CD4-positive, alpha-beta T cell (primary cell): ENCODE measurements around the gene KIAA0825. TPM values are rescaled to one million over a fixed set of nuclear protein-coding genes. Genes with fewer than 3 reads are reported as not detected.
"Not testable (repeated sequence)": the region's sequence is repeated elsewhere in the genome, so short reads cannot be mapped to it uniquely, and the experiment has no call there.

Experiments used
- ATAC-seq: fragments of 200-7000 bp; cut with Tn5 transposase; one replicate; pipeline ENCODE4 v1.10.0; 2022; ENCODE audit warnings: mild to moderate bottlenecking; ENCODE audit not compliant: poor library complexity
- CTCF ChIA-PET: fragments of 350-600 bp; sonication (Branson Sonifier 250); formaldehyde crosslinking; loops from one replicate; lab custom pipeline; 2021; ENCODE audit warnings: antibody characterized with exemption, inconsistent platforms; lab: Charles Lee
- POLR2A ChIA-PET: fragments of 350-600 bp; sonication (Branson Sonifier 250); formaldehyde crosslinking; loops from one replicate; lab custom pipeline; 2021; ENCODE audit warnings: antibody characterized with exemption, inconsistent platforms; lab: Charles Lee
- DNase-seq, 14 experiments: peaks; one replicate each; pipeline ENCODE4 v3.0.0-alpha.2; 2013 to 2020; ENCODE audit warnings: mixed read lengths in 2 of 14
- H3K27ac ChIP-seq, 2 donors: one replicate each; pipeline versions ENCODE4 v1.5.1 to v1.7.0; 2013; ENCODE audit warnings: low read length in 2 of 2, low read depth in 1 of 2, mild to moderate bottlenecking in 1 of 2
- H3K27me3 ChIP-seq, 2 experiments: 1 replicate in 1 of 2; 2 replicates in 1 of 2; pipeline versions ENCODE4 v1.6.1 to v1.7.0; 2013; ENCODE audit warnings: low read length in 2 of 2, control low read depth in 1 of 2, mild to moderate bottlenecking in 1 of 2, moderate library complexity in 1 of 2; ENCODE audit not compliant: insufficient read depth in 2 of 2, control insufficient read depth in 1 of 2
- H3K36me3 ChIP-seq: one replicate; pipeline ENCODE4 v1.6.1; 2013; ENCODE audit warnings: low read length, control low read depth; ENCODE audit not compliant: insufficient read depth
- H3K4me1 ChIP-seq: one replicate; pipeline ENCODE4 v1.6.1; 2013; ENCODE audit warnings: low read length, control low read depth; ENCODE audit not compliant: insufficient read depth
- H3K4me3 ChIP-seq: one replicate; pipeline ENCODE4 v1.5.1; 2013; ENCODE audit warnings: mild to moderate bottlenecking, low read length, moderate library complexity
- H3K9me3 ChIP-seq, 2 experiments: 1 replicate in 1 of 2; 2 replicates in 1 of 2; pipeline versions ENCODE4 v1.6.1 to v1.7.0; 2013; ENCODE audit warnings: low read length in 2 of 2, mild to moderate bottlenecking in 2 of 2, control low read depth in 1 of 2, moderate library complexity in 1 of 2; ENCODE audit not compliant: control insufficient read depth in 1 of 2, insufficient read depth in 1 of 2
- H3K27ac Mint-ChIP-seq: one replicate; pipeline ENCODE4 v1.8.0; 2020; ENCODE audit warnings: mixed read lengths
- H3K27me3 Mint-ChIP-seq: one replicate; pipeline ENCODE4 v1.8.0; 2021; ENCODE audit warnings: mixed read lengths
- H3K36me3 Mint-ChIP-seq: one replicate; pipeline ENCODE4 v1.8.0; 2021; ENCODE audit warnings: low read depth, mixed read lengths
- H3K4me1 Mint-ChIP-seq: one replicate; pipeline ENCODE4 v1.8.0; 2021; ENCODE audit warnings: low read depth, mixed read lengths
- H3K4me3 Mint-ChIP-seq: one replicate; pipeline ENCODE4 v1.8.0; 2020; ENCODE audit warnings: mild to moderate bottlenecking, mixed read lengths
- H3K9me3 Mint-ChIP-seq: one replicate; pipeline ENCODE4 v1.8.0; 2020; ENCODE audit warnings: mixed read lengths
- CTCF ChIP-seq: fragments of 200-600 bp; IDR thresholded peaks from one replicate; pipeline ENCODE4 v1.8.0; 2022; ENCODE audit warnings: antibody characterized with exemption, mild to moderate bottlenecking
- intact Hi-C, 2 experiments: fragments of 100-400 bp; cut with DNase I in 1 of 2; cut with micrococcal nuclease in 1 of 2; formaldehyde crosslinking; loops; one replicate each; pipeline versions ENCODE4 v1.15.1 to v1.9.0; 2023 to 2025; cut with DNase I, micrococcal nuclease
- total RNA-seq, 174 experiments: library from RNA in 2 of 174; stranded (reverse) in 2 of 174; gene quantifications; one replicate each; pipeline ENCODE4 v1.2.3 and lab custom pipeline; 2021 to 2026

KIAA0825 gene
- total RNA-seq, 2 experiments from 2014 or later, result 1.5 to 1.6 TPM

- Mint-ChIP-seq H3K4me3 (no peak overlapping the region), H3K27ac (no peak overlapping the region), H3K36me3 (no peaks in the 10 kb centered on the region), H3K27me3 (no peaks in the 10 kb centered on the region), H3K9me3 (no peaks in the 10 kb centered on the region), H3K4me1 (no peaks in the 10 kb centered on the region)
- Histone ChIP-seq H3K4me3 (no peak overlapping the region), H3K27me3 (no peaks in the 10 kb centered on the region), H3K27ac (no peak overlapping the region), H3K4me1 (no peaks in the 10 kb centered on the region), H3K36me3 (no peaks in the 10 kb centered on the region), H3K9me3 (no peaks in the 10 kb centered on the region)
- DNase-seq (no peak), ATAC-seq (no peak)
- intact Hi-C loops, result no loop called here
- CTCF ChIA-PET, result no interaction called here
- POLR2A ChIA-PET, result no interaction called here
- TF ChIP-seq CTCF, result no peak
Observed at GRCh38 chr5:94157704-94158539, 460.5 kb downstream of the KIAA0825 start.

GRCh38 chr5:94154672-94155071, 463.7 kb downstream of the KIAA0825 start:
- H3K9me3 Mint-ChIP-seq, result peaks cover 5% of the 10 kb centered on the region
- H3K27me3 ChIP-seq, result no peaks in the 10 kb centered on the region
- no peak overlapping the region for H3K4me3 ChIP-seq
- H3K27ac Mint-ChIP-seq, result no peak overlapping the region
- ChIA-PET CTCF (no interaction called here), POLR2A (no interaction called here)
- no peaks in the 10 kb centered on the region for H3K4me1 Mint-ChIP-seq
- no peaks in the 10 kb centered on the region for H3K36me3 Mint-ChIP-seq
- no peaks in the 10 kb centered on the region for H3K36me3 ChIP-seq
- no peaks in the 10 kb centered on the region for H3K27me3 Mint-ChIP-seq
- H3K27ac ChIP-seq, result no peak overlapping the region
- no peak for DNase-seq
- intact Hi-C loops, result no loop called here
- H3K4me1 ChIP-seq, result no peaks in the 10 kb centered on the region
- no peak for ATAC-seq
- peaks cover 0 to 3% of the 10 kb centered on the region in 2 experiments for H3K9me3 ChIP-seq
- H3K4me3 Mint-ChIP-seq, result no peak overlapping the region
- TF ChIP-seq CTCF, result no peak

GRCh38 chr5:94153736-94154450, 464.5 kb downstream of the KIAA0825 start:
- intact Hi-C loops, result no loop called here

GRCh38 chr5:94143621-94144020, 474.8 kb downstream of the KIAA0825 start:
- CTCF ChIA-PET, DNase-seq, H3K4me1 ChIP-seq, H3K4me3 Mint-ChIP-seq, H3K36me3 ChIP-seq, intact Hi-C loops, H3K27me3 Mint-ChIP-seq, H3K36me3 Mint-ChIP-seq, ATAC-seq, H3K4me3 ChIP-seq, H3K9me3 ChIP-seq, H3K4me1 Mint-ChIP-seq, POLR2A ChIA-PET, H3K27ac Mint-ChIP-seq, H3K27ac ChIP-seq, H3K27me3 ChIP-seq: not testable (repeated sequence)
- H3K9me3 Mint-ChIP-seq, result peaks cover 17% of the 10 kb centered on the region

More at GRCh38 chr5:94153736-94154450, 464.5 kb downstream of the KIAA0825 start:
- no peaks in the 10 kb centered on the region for H3K4me1 Mint-ChIP-seq
- no peaks in the 10 kb centered on the region for H3K36me3 Mint-ChIP-seq
- no peak overlapping the region for H3K27ac Mint-ChIP-seq
- ChIA-PET CTCF (no interaction called here), POLR2A (no interaction called here)
- H3K4me3 ChIP-seq, result no peak overlapping the region
- no peak for ATAC-seq
- no peaks in the 10 kb centered on the region for H3K4me1 ChIP-seq
- no peak for DNase-seq
- no peak for TF ChIP-seq CTCF
- H3K9me3 Mint-ChIP-seq, result peaks cover 5% of the 10 kb centered on the region
- H3K27me3 Mint-ChIP-seq, result no peaks in the 10 kb centered on the region
- peaks cover 0 to 3% of the 10 kb centered on the region in 2 experiments for H3K9me3 ChIP-seq
- H3K4me3 Mint-ChIP-seq, result no peak overlapping the region
- no peak overlapping the region for H3K27ac ChIP-seq
- H3K36me3 ChIP-seq, result no peaks in the 10 kb centered on the region
- H3K27me3 ChIP-seq, result no peaks in the 10 kb centered on the region
